ENCODE measurements around the gene TEX29. TPM values are rescaled to one million over a fixed set of nuclear protein-coding genes. Genes with fewer than 3 reads are reported as not detected.

TEX29 gene
- polyA plus RNA-seq, 1 of the 3 experiments (the other 2 are of a cell fraction) = 0.18 TPM

- H2AFZ ChIP-seq (ENCODE audit: low read depth) = no peak overlapping the region
- ChIA-PET CTCF (interaction anchor here (1.9 kb wide), 1 partner anchor 9 kb away, joined by 4 read pairs; no protein-coding TSS in a partner anchor), POLR2A (no interaction called here)
- DNase-seq = no peak
- H3K9ac ChIP-seq = no peak overlapping the region
- no peaks in the 10 kb centered on the region for H3K9me2 ChIP-seq
- H3K4me1 ChIP-seq (ENCODE audit: control insufficient read depth in 1 of 2, insufficient read depth in 2 of 2, low read depth in 1 of 2, low read length in 1 of 2) = peaks cover 0 to 23% of the 10 kb centered on the region in 2 experiments; a peak in 1 of 4 replicates
- H3K27me3 ChIP-seq (ENCODE audit: insufficient read depth) = peaks cover 48% of the 10 kb centered on the region
- H4K20me1 ChIP-seq (ENCODE audit: insufficient read depth) = no peaks in the 10 kb centered on the region
- H3K4me3 ChIP-seq (ENCODE audit: low read depth in 2 of 2, low read length in 1 of 2) = no peak overlapping the region
- WGBS (ENCODE audit: low lambda C conversion rate) = 61% methylated on average over 5 of the region's 7 CpGs
- no peaks in the 10 kb centered on the region for H3K36me3 ChIP-seq (replicated peaks in 1 of 2; ENCODE audit: control insufficient read depth in 1 of 2, insufficient read depth in 2 of 2, low read length in 1 of 2)
- H3K9me3 ChIP-seq = no peaks in the 10 kb centered on the region
- H3K27ac ChIP-seq (ENCODE audit: low read depth in 2 of 2, low read length in 1 of 2) = no peak overlapping the region
- H3F3A ChIP-seq (replicated peaks; ENCODE audit: insufficient read depth) = no peaks in the 10 kb centered on the region
- TF ChIP-seq MAX (IDR thresholded peaks at IDR 0.05; ENCODE audit: low read depth) (no peak), ZBTB33 (IDR thresholded peaks at IDR 0.05; ENCODE audit: borderline replicate concordance, low read depth) (no peak), TCF12 (IDR thresholded peaks at IDR 0.05) (no peak), NFIC (IDR thresholded peaks at IDR 0.05; ENCODE audit: borderline replicate concordance) (no peak), CHD2 (IDR thresholded peaks at IDR 0.05; ENCODE audit: low read length, partially characterized antibody) (no peak), FOXJ3 (CRISPR knock-in tag; IDR thresholded peaks at IDR 0.05) (no peak), RCOR1 (IDR thresholded peaks at IDR 0.05; ENCODE audit: low read length) (no peak), JUND (IDR thresholded peaks at IDR 0.05) (no peak), GATA2 (CRISPR knock-in tag; IDR thresholded peaks at IDR 0.05) (no peak), YY1 (IDR thresholded peaks at IDR 0.05; ENCODE audit: low read depth) (no peak), MXI1 (IDR thresholded peaks at IDR 0.05; ENCODE audit: low read depth, low read length) (no peak), EZH2phosphoT487 (IDR thresholded peaks at IDR 0.05; ENCODE audit: borderline replicate concordance, low read depth) (no peak), MEF2A (IDR thresholded peaks at IDR 0.05; ENCODE audit: borderline replicate concordance, low read depth) (no peak), USF1 (IDR thresholded peaks at IDR 0.05; ENCODE audit: borderline replicate concordance, low read depth) (no peak)
- H3K4me2 ChIP-seq = no peak overlapping the region
- H3K79me2 ChIP-seq (ENCODE audit: insufficient read depth) = no peaks in the 10 kb centered on the region
These were observed 2.5 kb downstream of the TEX29 start for GRCh38 chr13:111322916-111323331.

GRCh38 chr13:111323549-111323948, 3.1 kb downstream of the TEX29 start:
- ChIA-PET CTCF (interaction anchor here (1.9 kb wide), 1 partner anchor 9 kb away, joined by 4 read pairs; no protein-coding TSS in a partner anchor), POLR2A (no interaction called here)
- WGBS (ENCODE audit: low lambda C conversion rate) = 39% methylated on average over 12 of the region's 14 CpGs
- no peaks in the 10 kb centered on the region for H3K9me2 ChIP-seq
- no peaks in the 10 kb centered on the region for H3K9me3 ChIP-seq
- H3K27me3 ChIP-seq (ENCODE audit: insufficient read depth) = peaks cover 54% of the 10 kb centered on the region
- DNase-seq = no peak
- no peaks in the 10 kb centered on the region for H3K79me2 ChIP-seq (ENCODE audit: insufficient read depth)
- peaks cover 0 to 23% of the 10 kb centered on the region in 2 experiments; a peak in 1 of 4 replicates for H3K4me1 ChIP-seq (ENCODE audit: control insufficient read depth in 1 of 2, insufficient read depth in 2 of 2, low read depth in 1 of 2, low read length in 1 of 2)
- H4K20me1 ChIP-seq (ENCODE audit: insufficient read depth) = no peaks in the 10 kb centered on the region
- H3F3A ChIP-seq (replicated peaks; ENCODE audit: insufficient read depth) = no peaks in the 10 kb centered on the region
- H2AFZ ChIP-seq (ENCODE audit: low read depth) = no peak overlapping the region
- no peaks in the 10 kb centered on the region for H3K36me3 ChIP-seq (replicated peaks in 1 of 2; ENCODE audit: control insufficient read depth in 1 of 2, insufficient read depth in 2 of 2, low read length in 1 of 2)
- H3K4me3 ChIP-seq (ENCODE audit: low read depth in 2 of 2, low read length in 1 of 2) = no peak overlapping the region
- TF ChIP-seq MXI1 (IDR thresholded peaks at IDR 0.05; ENCODE audit: low read depth, low read length) = no peak
- no peak for TF ChIP-seq CTCF (IDR thresholded peaks at IDR 0.05)
- TF ChIP-seq RFX5 (IDR thresholded peaks at IDR 0.05; ENCODE audit: low read length) = no peak
- TF ChIP-seq NRF1 (IDR thresholded peaks at IDR 0.05; ENCODE audit: low read depth, low read length) = no peak
- TF ChIP-seq RXRA (IDR thresholded peaks at IDR 0.05; ENCODE audit: borderline replicate concordance, low read depth) = no peak
- TF ChIP-seq TEAD4 (IDR thresholded peaks at IDR 0.05; ENCODE audit: borderline replicate concordance, insufficient read depth) = no peak
- no peak for TF ChIP-seq YY1 (IDR thresholded peaks at IDR 0.05; ENCODE audit: low read depth)
- TF ChIP-seq SIN3A (IDR thresholded peaks at IDR 0.05; ENCODE audit: borderline replicate concordance, low read depth, low read length) = no peak
- no peak for TF ChIP-seq GABPA (IDR thresholded peaks at IDR 0.05; ENCODE audit: low read depth)
- TF ChIP-seq TCF12 (IDR thresholded peaks at IDR 0.05) = no peak
- TF ChIP-seq POLR2AphosphoS5 (IDR thresholded peaks at IDR 0.05; ENCODE audit: low read depth, low read length) = no peak
- H3K9ac ChIP-seq = no peak overlapping the region
- no peak overlapping the region for H3K4me2 ChIP-seq
- H3K27ac ChIP-seq (ENCODE audit: low read depth in 2 of 2, low read length in 1 of 2) = no peak overlapping the region

Measured in SK-N-SH (cell line).